IMR-90 (cell line): ENCODE results near the gene INPP4A. TPM values are rescaled to one million over a fixed set of nuclear protein-coding genes. Genes with fewer than 3 reads are reported as not detected.

Experiments used
- ATAC-seq: fragments of 200-7000 bp; cut with Tn5 transposase; 2 replicates; pipeline ENCODE4 v1.9.1; 2020; ENCODE audit warnings: low read depth, mild to moderate bottlenecking, moderate library complexity
- BruUV-seq: library from RNA; stranded (reverse); fragments of 400-500 nt; replicated peaks from 2 replicates; lab custom pipeline; 2021; lab: Mats Ljungman, UMichigan
- CTCF ChIA-PET: fragments of 300-600 bp; formaldehyde crosslinking; extraction: SDS; loops from one replicate; lab custom pipeline; 2021; ENCODE audit warnings: antibody characterized with exemption; lab: Yijun Ruan, JAX
- POLR2A ChIA-PET: fragments of 300-600 bp; sonication (Branson Sonifier 250); formaldehyde crosslinking; loops from one replicate; lab custom pipeline; 2022; ENCODE audit warnings: antibody characterized with exemption; ENCODE audit not compliant: unreplicated experiment; lab: Charles Lee
- DNase-seq: peaks from one replicate; pipeline ENCODE4 v3.0.0; 2013
- H2AFZ ChIP-seq: replicated peaks from 2 replicates; pipeline ENCODE3; 2013; ENCODE audit warnings: low read length, mild to moderate bottlenecking; ENCODE audit not compliant: poor library complexity
- H2AK5ac ChIP-seq: 2 replicates; pipeline ENCODE4 v1.6.1; 2013; ENCODE audit warnings: low read depth, low read length, inconsistent platforms
- H2AK9ac ChIP-seq: replicated peaks from 2 replicates; pipeline ENCODE3; 2013; ENCODE audit warnings: mild to moderate bottlenecking, low read depth, low read length, moderate library complexity; ENCODE audit not compliant: poor library complexity
- H2BK120ac ChIP-seq: 2 replicates; pipeline ENCODE4 v1.6.1; 2013; ENCODE audit warnings: low read depth, low read length, inconsistent platforms
- H2BK15ac ChIP-seq: 3 replicates; pipeline ENCODE4 v1.6.1; 2013; ENCODE audit warnings: low read depth, low read length, inconsistent platforms
- H2BK20ac ChIP-seq: 2 replicates; pipeline ENCODE4 v1.6.1; 2013; ENCODE audit warnings: low read depth, mild to moderate bottlenecking, inconsistent platforms, low read length, moderate library complexity
- H2BK5ac ChIP-seq: 2 replicates; pipeline ENCODE4 v1.6.1; 2013; ENCODE audit warnings: mild to moderate bottlenecking, low read depth, low read length, inconsistent platforms; ENCODE audit not compliant: poor library complexity, severe bottlenecking
- H3K14ac ChIP-seq: replicated peaks from 2 replicates; pipeline ENCODE4 v1.6.1; 2013; ENCODE audit warnings: low read depth, low read length, inconsistent platforms
- H3K18ac ChIP-seq: 2 replicates; pipeline ENCODE4 v1.6.1; 2013; ENCODE audit warnings: low read depth, low read length, control low read depth
- H3K23ac ChIP-seq: 2 replicates; pipeline ENCODE4 v1.6.1; 2013; ENCODE audit warnings: low read depth, low read length, inconsistent platforms
- H3K27ac ChIP-seq: 2 replicates; pipeline ENCODE4 v1.5.1; 2013; ENCODE audit warnings: mild to moderate bottlenecking, control low read depth, low read length; ENCODE audit not compliant: insufficient read depth
- H3K27me3 ChIP-seq: 2 replicates; pipeline ENCODE4 v1.6.1; 2013; ENCODE audit warnings: low read length; ENCODE audit not compliant: control insufficient read depth, insufficient read depth
- H3K36me3 ChIP-seq: 2 replicates; pipeline ENCODE4 v1.6.1; 2013; ENCODE audit warnings: low read length, mixed read lengths; ENCODE audit not compliant: control insufficient read depth, insufficient read depth
- H3K4ac ChIP-seq: 2 replicates; pipeline ENCODE4 v1.6.1; 2013; ENCODE audit warnings: low read depth, low read length, inconsistent platforms
- H3K4me1 ChIP-seq: 2 replicates; pipeline ENCODE4 v1.6.1; 2013; ENCODE audit warnings: low read length, mixed read lengths; ENCODE audit not compliant: control insufficient read depth, insufficient read depth
- H3K4me2 ChIP-seq: 2 replicates; pipeline ENCODE4 v1.6.1; 2013; ENCODE audit warnings: low read depth, mild to moderate bottlenecking, control low read depth, low read length, moderate library complexity
- H3K4me3 ChIP-seq: 2 replicates; pipeline ENCODE4 v1.5.1; 2013; ENCODE audit warnings: low read depth, mild to moderate bottlenecking, control low read depth, low read length, moderate library complexity; ENCODE audit not compliant: insufficient read depth
- H3K56ac ChIP-seq: 2 replicates; pipeline ENCODE4 v1.6.1; 2013; ENCODE audit warnings: low read length, inconsistent platforms; ENCODE audit not compliant: insufficient read depth; ENCODE audit errors: extremely low read depth
- H3K79me1 ChIP-seq, 2 experiments: 2 replicates each; pipeline ENCODE4 v1.6.1; 2013; ENCODE audit warnings: low read length in 2 of 2, inconsistent platforms in 1 of 2, low read depth in 1 of 2
- H3K9ac ChIP-seq: 2 replicates; pipeline ENCODE4 v1.6.1; 2013; ENCODE audit warnings: low read depth, low read length, control low read depth
- H3K9me1 ChIP-seq: 2 replicates; pipeline ENCODE4 v1.6.1; 2013; ENCODE audit warnings: low read length, inconsistent platforms; ENCODE audit not compliant: insufficient read depth
- H3K9me3 ChIP-seq: 2 replicates; pipeline ENCODE4 v1.6.1; 2013; ENCODE audit warnings: low read length; ENCODE audit not compliant: control insufficient read depth, insufficient read depth
- H4K20me1 ChIP-seq: 2 replicates; pipeline ENCODE4 v1.6.1; 2013; ENCODE audit warnings: low read length, inconsistent platforms; ENCODE audit not compliant: insufficient read depth
- H4K5ac ChIP-seq: 2 replicates; pipeline ENCODE4 v1.6.1; 2013; ENCODE audit warnings: mild to moderate bottlenecking, low read depth, low read length, control low read depth
- H4K8ac ChIP-seq, 2 experiments: 2 replicates each; pipeline ENCODE4 v1.6.1; 2013; ENCODE audit warnings: low read depth in 2 of 2, low read length in 2 of 2, control low read depth in 1 of 2, inconsistent platforms in 1 of 2
- H4K91ac ChIP-seq: 2 replicates; pipeline ENCODE4 v1.6.1; 2013; ENCODE audit warnings: low read depth, low read length, inconsistent platforms; ENCODE audit not compliant: insufficient read depth
- BHLHE40 ChIP-seq: fragments of 150-350 bp; IDR thresholded peaks from 2 replicates; pipeline ENCODE4 v1.6.1; 2016; ENCODE audit warnings: mild to moderate bottlenecking, low read depth, low read length
- CEBPB ChIP-seq: IDR thresholded peaks from 2 replicates; pipeline ENCODE4 v1.6.1; 2012; ENCODE audit warnings: low read depth, low read length, improper control_type of control experiment
- CHD1 ChIP-seq: IDR thresholded peaks from 2 replicates; pipeline ENCODE4 v1.6.1; 2012; ENCODE audit warnings: low read depth, low read length, improper control_type of control experiment
- ELK1 ChIP-seq: fragments of 150-350 bp; IDR thresholded peaks from 2 replicates; pipeline ENCODE4 v1.6.1; 2016; ENCODE audit warnings: low read depth, mild to moderate bottlenecking, low read length, moderate library complexity, borderline replicate concordance
- FOS ChIP-seq: fragments of 150-350 bp; IDR thresholded peaks from 2 replicates; pipeline ENCODE4 v1.6.1; 2016; ENCODE audit warnings: low read depth, low read length
- MAFK ChIP-seq: IDR thresholded peaks from 2 replicates; pipeline ENCODE4 v1.6.1; 2012; ENCODE audit warnings: low read depth, low read length, improper control_type of control experiment
- MAZ ChIP-seq: IDR thresholded peaks from 2 replicates; pipeline ENCODE4 v1.6.1; 2012; ENCODE audit warnings: low read depth, mild to moderate bottlenecking, low read length, improper control_type of control experiment, moderate library complexity, borderline replicate concordance
- MXI1 ChIP-seq: IDR thresholded peaks from 2 replicates; pipeline ENCODE4 v1.6.1; 2012; ENCODE audit warnings: low read depth, mild to moderate bottlenecking, low read length, moderate library complexity, borderline replicate concordance
- NFE2L2 ChIP-seq: fragments of 150-350 bp; IDR thresholded peaks from 2 replicates; pipeline ENCODE4 v1.6.1; 2016; ENCODE audit warnings: low read depth, mild to moderate bottlenecking, low read length
- RAD21 ChIP-seq: IDR thresholded peaks from 2 replicates; pipeline ENCODE4 v1.6.1; 2012; ENCODE audit warnings: low read length, improper control_type of control experiment
- RCOR1 ChIP-seq: IDR thresholded peaks from 2 replicates; pipeline ENCODE4 v1.6.1; 2012; ENCODE audit warnings: mild to moderate bottlenecking, low read length, improper control_type of control experiment; ENCODE audit not compliant: insufficient replicate concordance
- RFX5 ChIP-seq: IDR thresholded peaks from 2 replicates; pipeline ENCODE4 v1.8.0; 2012; ENCODE audit warnings: low read depth, mild to moderate bottlenecking, low read length, moderate library complexity
- SMC3 ChIP-seq: fragments of 150-350 bp; IDR thresholded peaks from 2 replicates; pipeline ENCODE4 v1.6.1; 2016; ENCODE audit warnings: low read depth, mild to moderate bottlenecking, antibody characterized with exemption, low read length, moderate library complexity
- USF2 ChIP-seq: fragments of 150-350 bp; IDR thresholded peaks from 2 replicates; pipeline ENCODE4 v1.6.1; 2017; ENCODE audit warnings: mild to moderate bottlenecking, antibody characterized with exemption, low read length, low read depth
- WGBS, 2 experiments: methylation state at CpG; one replicate each; pipeline versions ENCODE4 v1.1.5 to v1.1.7; 2013; ENCODE audit warnings: missing lambda C conversion rate in 2 of 2; ENCODE audit not compliant: insufficient read length in 1 of 2; ENCODE audit errors: extremely low coverage in 2 of 2; 5-methylcytosine and 5-hydroxymethylcytosine counted together
- dilution Hi-C: fragments of 300-500 bp; cut with HindIII; formaldehyde crosslinking; loops from one replicate; pipeline ENCODE4 v1.14.3; 2018; ENCODE audit warnings: low sequenced_read_pairs; ENCODE audit not compliant: unreplicated experiment
- in situ Hi-C: fragments of 300-500 bp; cut with MboI; formaldehyde crosslinking; loops from 3 replicates; pipeline ENCODE4 v1.14.3; 2019; ENCODE audit warnings: low sequenced_read_pairs, inconsistent platforms, mixed read lengths
- intact Hi-C: fragments of 100-400 bp; cut with micrococcal nuclease; formaldehyde crosslinking; loops from 2 replicates; pipeline ENCODE4 v1.10.0; 2022
- polyA plus RNA-seq, 3 experiments: library from polyadenylated mRNA; depleted of rRNA; stranded (reverse); fragments of >200 nt; gene quantifications; 2 replicates each; pipeline ENCODE4 v1.2.3, GENCODE V29; 2012; ENCODE audit warnings: low replicate concordance in 1 of 3
- total RNA-seq: library from RNA; depleted of rRNA; stranded (reverse); fragments of >200 nt; gene quantifications from 2 replicates; pipeline ENCODE4 v1.2.3, GENCODE V29; 2012

Gene INPP4A
- total and polyA plus RNA-seq, 2 of the 4 experiments (the other 2 are of a cell fraction), result 14.5 to 27.1 TPM

GRCh38 chr2:98582523-98582922 lies 137.9 kb downstream of the INPP4A start:
- Histone ChIP-seq H2BK120ac (no peak overlapping the region), H3K27me3 (no peaks in the 10 kb centered on the region), H4K20me1 (no peaks in the 10 kb centered on the region), H2AK9ac (no peak overlapping the region), H3K9me1 (no peaks in the 10 kb centered on the region; the same call in 1 of the 2 replicates), H2AK5ac (no peak overlapping the region), H2BK20ac (no peak overlapping the region), H4K91ac (no peak overlapping the region), H2BK5ac (no peak overlapping the region), H3K4me1 (no peaks in the 10 kb centered on the region), H3K36me3 (peaks cover 13% of the 10 kb centered on the region), H2BK15ac (no peak overlapping the region), H2AFZ (no peak overlapping the region), H3K27ac (no peak overlapping the region), H3K23ac (no peak overlapping the region), H3K14ac (no peak overlapping the region), H3K9ac (no peak overlapping the region), H3K4me2 (no peak overlapping the region), H3K4ac (no peak overlapping the region), H4K8ac (no peak overlapping the region), H3K79me1 (no peaks in the 10 kb centered on the region), H4K5ac (no peak overlapping the region), H3K18ac (no peak overlapping the region), H3K9me3 (no peaks in the 10 kb centered on the region), H3K4me3 (no peak overlapping the region), H3K56ac (no peak overlapping the region)
- intact Hi-C loops (no loop called here), dilution Hi-C loops (no loop called here), in situ Hi-C loops (no loop called here)
- BruUV-seq, result no TSS peak
- no peak for ATAC-seq
- ChIA-PET CTCF (no interaction called here), POLR2A (no interaction called here)
- WGBS, 2 experiments, result 92% methylated on average over 4 of the region's 9 CpGs; no CpG with 5 or more reads in 1 of the 2 experiments
- TF ChIP-seq CHD1 (no peak), ELK1 (no peak), BHLHE40 (no peak), USF2 (no peak), SMC3 (no peak), RCOR1 (no peak), MAFK (no peak), NFE2L2 (no peak), FOS (no peak), RAD21 (no peak), RFX5 (no peak), CEBPB (no peak), MAZ (no peak), MXI1 (no peak)
- DNase-seq, result no peak
